Stomach (tissue), 9 donors: ENCODE data around the gene NKAIN2. TPM values are rescaled to one million over a fixed set of nuclear protein-coding genes. Genes with fewer than 3 reads are reported as not detected.
"Not testable (repeated sequence)": the region's sequence is repeated elsewhere in the genome, so short reads cannot be mapped to it uniquely, and the experiment has no call there.

Experiments
- DNase-seq, 2 donors: peaks; one replicate each; pipeline versions ENCODE4 v3.0.0 to v3.0.0-alpha.2; 2013 to 2019
- H3K27ac ChIP-seq, 5 donors: fragments of 200-600 bp in 4 of 5; sonication (generic) in 4 of 5; one replicate each; pipeline ENCODE4 v1.5.1; 2013 to 2019; ENCODE audit warnings: mild to moderate bottlenecking in 1 of 5, moderate library complexity in 1 of 5
- H3K27me3 ChIP-seq, 3 donors: fragments of 200-600 bp; sonication (generic); one replicate each; pipeline ENCODE4 v1.5.1; 2017 to 2019; ENCODE audit warnings: mixed run types in 1 of 3
- H3K36me3 ChIP-seq, 4 donors: fragments of 200-600 bp; sonication (generic); 1 replicate in 3 of 4; 2 replicates in 1 of 4; pipeline ENCODE4 v1.5.1; 2016 to 2019
- H3K4me1 ChIP-seq, 4 donors: fragments of 200-600 bp; sonication (generic); one replicate each; pipeline ENCODE4 v1.5.1; 2016 to 2019
- H3K4me3 ChIP-seq, 4 donors: fragments of 200-600 bp; sonication (generic) in 3 of 4; one replicate each; pipeline ENCODE4 v1.5.1; 2016 to 2019; ENCODE audit warnings: mild to moderate bottlenecking in 1 of 4
- H3K9me3 ChIP-seq, 4 donors: fragments of 200-600 bp; sonication (generic); one replicate each; pipeline ENCODE4 v1.5.1; 2016 to 2019
- EP300 ChIP-seq: sonication (generic); formaldehyde crosslinking; IDR thresholded peaks from one replicate; pipeline ENCODE4 v1.6.1; 2017; ENCODE audit warnings: antibody characterized with exemption
- POLR2A ChIP-seq, 4 donors: fragments of 450-650 bp; IDR thresholded peaks; one replicate each; pipeline ENCODE4 v1.6.1; 2016; ENCODE audit warnings: antibody characterized with exemption in 4 of 4, control low read depth in 2 of 4, mild to moderate bottlenecking in 1 of 4, moderate library complexity in 1 of 4
- POLR2AphosphoS5 ChIP-seq, 3 donors: sonication (generic); formaldehyde crosslinking; IDR thresholded peaks; one replicate each; pipeline ENCODE4 v1.6.1; 2016; ENCODE audit warnings: antibody characterized with exemption in 3 of 3
- WGBS, 5 donors: extraction: QIAGEN DNeasy Blood & Tissue Kit in 3 of 5; methylation state at CpG; one replicate each; pipeline versions ENCODE4 v1.1.5 to v1.1.7; 2013 to 2018; 5-methylcytosine and 5-hydroxymethylcytosine counted together
- intact Hi-C: fragments of 100-400 bp; cut with DNase I; formaldehyde crosslinking; loops from one replicate; pipeline ENCODE4 v1.15.1; 2023; ENCODE audit warnings: low total_unique reads
- polyA plus RNA-seq, 3 donors: library from polyadenylated mRNA; stranded (reverse); fragments of 200-250 nt; gene quantifications; one replicate each; pipeline ENCODE4 v1.2.3, GENCODE V29; 2013
- total RNA-seq, 5 donors: library from RNA; depleted of rRNA; stranded (reverse); fragments of >200 nt; gene quantifications; one replicate each; pipeline versions ENCODE4 v1.1.0 to v1.2.3, GENCODE V29; 2014 to 2016
- TF ChIP-seq, protein P1 (sequence below), 7 experiments: fragments of 450-650 bp in 4 of 7; fragments of 200-600 bp in 3 of 7; sonication (generic) in 3 of 7; IDR thresholded peaks; one replicate each; pipeline ENCODE4 v1.5.1; 2016 to 2019; ENCODE audit warnings: antibody characterized with exemption in 7 of 7, control low read depth in 2 of 7, mild to moderate bottlenecking in 1 of 7
- donor health status: healthy with polysubstance abuse.
- donor health status: Bipolar disorder and iron deficiency.
- donor health status: healthy.

Gene NKAIN2
- total and polyA plus RNA-seq, 8 donors, result 0.13 to 9.6 (median 1.5) TPM; not detected in 5

DNA sequence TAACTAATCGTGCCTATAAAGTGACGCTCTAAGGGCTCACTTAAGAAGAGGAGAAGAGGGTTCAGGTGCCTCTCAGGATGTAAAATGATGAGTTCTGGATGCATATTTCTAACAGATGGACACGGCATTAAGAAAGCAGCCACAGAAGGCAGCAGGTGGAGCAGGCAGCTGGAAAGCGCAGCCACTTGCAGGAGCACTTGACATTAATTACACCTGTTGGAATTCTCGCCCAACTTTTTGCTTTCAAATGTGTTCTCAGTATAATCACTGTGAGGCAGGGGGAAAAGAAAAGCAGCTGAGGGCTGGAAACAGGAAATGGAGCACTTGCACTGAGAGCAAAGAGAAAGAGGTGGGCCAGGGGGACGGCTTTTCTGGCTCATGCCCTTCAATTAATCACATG is 164.2 kb downstream of the NKAIN2 start:
- no peaks in the 10 kb centered on the region for H3K9me3 ChIP-seq
- H3K4me1 ChIP-seq, result peaks cover 0 to 4% (median 0%) of the 10 kb centered on the region in 4 donors
- no peak overlapping the region for H3K4me3 ChIP-seq
- TF ChIP-seq POLR2AphosphoS5 (IDR thresholded peaks at IDR 0.05) (no peak), EP300 (no peak), POLR2A (IDR thresholded peaks at IDR 0.05) (no peak)
- TF ChIP-seq, protein P1, sequence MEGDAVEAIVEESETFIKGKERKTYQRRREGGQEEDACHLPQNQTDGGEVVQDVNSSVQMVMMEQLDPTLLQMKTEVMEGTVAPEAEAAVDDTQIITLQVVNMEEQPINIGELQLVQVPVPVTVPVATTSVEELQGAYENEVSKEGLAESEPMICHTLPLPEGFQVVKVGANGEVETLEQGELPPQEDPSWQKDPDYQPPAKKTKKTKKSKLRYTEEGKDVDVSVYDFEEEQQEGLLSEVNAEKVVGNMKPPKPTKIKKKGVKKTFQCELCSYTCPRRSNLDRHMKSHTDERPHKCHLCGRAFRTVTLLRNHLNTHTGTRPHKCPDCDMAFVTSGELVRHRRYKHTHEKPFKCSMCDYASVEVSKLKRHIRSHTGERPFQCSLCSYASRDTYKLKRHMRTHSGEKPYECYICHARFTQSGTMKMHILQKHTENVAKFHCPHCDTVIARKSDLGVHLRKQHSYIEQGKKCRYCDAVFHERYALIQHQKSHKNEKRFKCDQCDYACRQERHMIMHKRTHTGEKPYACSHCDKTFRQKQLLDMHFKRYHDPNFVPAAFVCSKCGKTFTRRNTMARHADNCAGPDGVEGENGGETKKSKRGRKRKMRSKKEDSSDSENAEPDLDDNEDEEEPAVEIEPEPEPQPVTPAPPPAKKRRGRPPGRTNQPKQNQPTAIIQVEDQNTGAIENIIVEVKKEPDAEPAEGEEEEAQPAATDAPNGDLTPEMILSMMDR (IDR thresholded peaks at IDR 0.05), result no peak
- no peaks in the 10 kb centered on the region for H3K27me3 ChIP-seq
- no peaks in the 10 kb centered on the region for H3K36me3 ChIP-seq
- 51 to 61% (median 53%) methylated on average over 6 of the region's 6 CpGs for WGBS, 5 donors
- H3K27ac ChIP-seq, result no peak overlapping the region
- intact Hi-C loops, result no loop called here
- DNase-seq, result peak in 1 of 2 donors; percentile 20

DNA sequence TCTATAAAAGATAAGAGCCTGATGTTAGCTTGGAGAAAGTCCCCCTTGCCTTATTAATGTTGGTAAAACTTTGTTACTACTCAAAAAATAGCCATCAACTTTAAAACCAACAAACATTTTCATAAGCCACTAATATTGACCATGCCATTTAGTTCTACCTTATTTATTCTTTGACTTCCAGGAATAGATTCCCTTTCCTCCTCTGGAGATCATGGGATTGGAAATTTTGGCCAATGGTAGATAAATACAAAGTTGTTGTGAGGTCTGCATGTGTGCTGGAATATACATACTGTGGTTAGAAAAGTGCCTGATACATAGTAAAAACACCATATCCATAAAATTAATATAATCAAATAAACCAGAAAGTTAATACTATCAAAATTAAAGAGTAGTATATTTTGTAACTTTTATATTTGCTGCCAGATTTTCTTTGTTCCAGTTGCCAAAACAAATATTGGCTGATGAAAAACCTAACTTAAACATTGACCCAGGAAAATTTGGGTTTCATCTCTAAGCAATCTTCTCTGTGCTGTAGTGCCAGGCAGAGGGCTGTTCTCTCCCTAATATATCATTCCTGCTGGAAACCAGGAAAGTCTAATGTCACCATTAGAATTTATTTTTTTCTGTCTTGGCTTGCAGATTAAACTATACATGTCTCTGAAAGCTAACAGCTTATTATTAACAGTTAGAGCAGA is 169.1 kb downstream of the NKAIN2 start:
- Histone ChIP-seq H3K27ac (no peak overlapping the region), H3K4me1 (no peaks in the 10 kb centered on the region), H3K27me3 (no peaks in the 10 kb centered on the region), H3K9me3 (peaks cover 0 to 9% (median 3%) of the 10 kb centered on the region in 4 donors), H3K4me3 (no peak overlapping the region), H3K36me3 (no peaks in the 10 kb centered on the region)
- intact Hi-C loops, result no loop called here
- DNase-seq, result no peak
- TF ChIP-seq POLR2AphosphoS5 (IDR thresholded peaks at IDR 0.05), result no peak
- TF ChIP-seq, protein P1 (IDR thresholded peaks at IDR 0.05), result no peak
- no peak for TF ChIP-seq POLR2A (IDR thresholded peaks at IDR 0.05)
- no peak for TF ChIP-seq EP300

GRCh38 chr6:123980311-123980710 is 176.6 kb downstream of the NKAIN2 start:
- no peaks in the 10 kb centered on the region for H3K36me3 ChIP-seq
- H3K27ac ChIP-seq, result no peak overlapping the region
- H3K4me1 ChIP-seq, result no peaks in the 10 kb centered on the region
- no peaks in the 10 kb centered on the region for H3K27me3 ChIP-seq
- DNase-seq, result no peak
- WGBS, 5 donors, result 45 to 66% (median 58%) methylated on average over 2 of the region's 2 CpGs
- no peak overlapping the region for H3K4me3 ChIP-seq
- H3K9me3 ChIP-seq, result peaks cover 0 to 6% (median 3%) of the 10 kb centered on the region in 4 donors
- intact Hi-C loops, result no loop called here
- TF ChIP-seq EP300, result no peak
- TF ChIP-seq, protein P1 (IDR thresholded peaks at IDR 0.05), result no peak
- TF ChIP-seq POLR2A (IDR thresholded peaks at IDR 0.05), result no peak
- TF ChIP-seq POLR2AphosphoS5 (IDR thresholded peaks at IDR 0.05), result no peak

DNA sequence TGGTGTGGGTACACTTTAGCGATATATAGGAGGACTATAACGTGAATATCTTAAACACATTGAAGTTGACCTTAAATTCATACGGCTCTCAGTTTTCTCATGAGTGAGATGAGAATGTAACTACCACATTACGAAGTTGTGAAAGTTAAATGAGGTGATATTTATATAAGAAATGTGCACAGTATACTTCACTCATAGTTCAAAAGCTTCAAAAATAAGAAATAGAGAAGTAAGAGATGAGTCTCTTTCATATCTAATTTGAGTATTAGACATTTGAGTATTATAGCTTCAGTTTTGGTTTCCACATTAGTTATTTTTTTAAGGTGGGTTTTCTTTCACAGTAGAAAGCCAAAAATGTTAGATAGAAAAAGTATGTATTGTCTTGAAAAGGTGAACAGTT is 183.3 kb downstream of the NKAIN2 start:
- DNase-seq, result no peak
- H3K27ac ChIP-seq, result no peak overlapping the region
- H3K36me3 ChIP-seq, result no peaks in the 10 kb centered on the region
- 88 to 97% (median 91%) methylated on average over 4 of the region's 4 CpGs for WGBS, 5 donors
- H3K4me3 ChIP-seq, result no peak overlapping the region
- no peaks in the 10 kb centered on the region for H3K9me3 ChIP-seq
- intact Hi-C loops, result no loop called here
- TF ChIP-seq, protein P1 (IDR thresholded peaks at IDR 0.05), result no peak
- TF ChIP-seq POLR2A (IDR thresholded peaks at IDR 0.05) (no peak), POLR2AphosphoS5 (IDR thresholded peaks at IDR 0.05) (no peak)
- no peaks in the 10 kb centered on the region for H3K27me3 ChIP-seq
- H3K4me1 ChIP-seq, result no peaks in the 10 kb centered on the region

GRCh38 chr6:123989918-123990317 is 186.3 kb downstream of the NKAIN2 start:
- H3K27ac ChIP-seq, H3K9me3 ChIP-seq, H3K36me3 ChIP-seq, H3K4me1 ChIP-seq, H3K27me3 ChIP-seq, H3K4me3 ChIP-seq, intact Hi-C loops, DNase-seq: not testable (repeated sequence)
- WGBS, 5 donors, result 46 to 53% (median 51%) methylated on average over 5 of the region's 5 CpGs
